Glutamatergic neuron (in vitro differentiated cells): ENCODE data around the gene LAIR2. TPM values are rescaled to one million over a fixed set of nuclear protein-coding genes. Genes with fewer than 3 reads are reported as not detected.

Source experiments
- DNase-seq: peaks from one replicate; pipeline ENCODE4 v3.0.0; 2022
- H3K27ac Mint-ChIP-seq: one replicate; pipeline ENCODE4 v1.8.0; 2020; ENCODE audit warnings: mild to moderate bottlenecking, mixed read lengths, inconsistent platforms; ENCODE audit not compliant: unreplicated experiment
- H3K27me3 Mint-ChIP-seq: one replicate; pipeline ENCODE4 v1.8.0; 2020; ENCODE audit warnings: mild to moderate bottlenecking, moderate library complexity, mixed read lengths, inconsistent platforms; ENCODE audit not compliant: unreplicated experiment
- H3K36me3 Mint-ChIP-seq: one replicate; pipeline ENCODE4 v1.8.0; 2020; ENCODE audit warnings: mild to moderate bottlenecking, mixed read lengths, inconsistent platforms; ENCODE audit not compliant: unreplicated experiment
- H3K4me1 Mint-ChIP-seq: one replicate; pipeline ENCODE4 v1.8.0; 2020; ENCODE audit warnings: mild to moderate bottlenecking, low read depth, mixed read lengths, inconsistent platforms; ENCODE audit not compliant: unreplicated experiment
- H3K4me3 Mint-ChIP-seq: one replicate; pipeline ENCODE4 v1.8.0; 2020; ENCODE audit warnings: mild to moderate bottlenecking, mixed read lengths, inconsistent platforms; ENCODE audit not compliant: unreplicated experiment
- H3K9me3 Mint-ChIP-seq: one replicate; pipeline ENCODE4 v1.8.0; 2020; ENCODE audit warnings: mild to moderate bottlenecking, moderate library complexity, mixed read lengths, inconsistent platforms; ENCODE audit not compliant: unreplicated experiment
- total RNA-seq: library from RNA; stranded (reverse); fragmentation: NEBNext Ultra II Directional; extraction: Animal tissue kit (Norgen Biotek cat#: 25700); gene quantifications from one replicate; pipeline ENCODE4 v1.2.1, GENCODE V29; 2021; ENCODE audit not compliant: unreplicated experiment
- TF ChIP-seq, protein P1 (sequence below): fragments of 200-600 bp; sonication (generic); IDR thresholded peaks from one replicate; pipeline ENCODE4 v1.5.0; 2021; ENCODE audit not compliant: partially characterized antibody, unreplicated experiment

Gene LAIR2
- total RNA-seq, 1 donor from 2014 or later = not detected

DNA sequence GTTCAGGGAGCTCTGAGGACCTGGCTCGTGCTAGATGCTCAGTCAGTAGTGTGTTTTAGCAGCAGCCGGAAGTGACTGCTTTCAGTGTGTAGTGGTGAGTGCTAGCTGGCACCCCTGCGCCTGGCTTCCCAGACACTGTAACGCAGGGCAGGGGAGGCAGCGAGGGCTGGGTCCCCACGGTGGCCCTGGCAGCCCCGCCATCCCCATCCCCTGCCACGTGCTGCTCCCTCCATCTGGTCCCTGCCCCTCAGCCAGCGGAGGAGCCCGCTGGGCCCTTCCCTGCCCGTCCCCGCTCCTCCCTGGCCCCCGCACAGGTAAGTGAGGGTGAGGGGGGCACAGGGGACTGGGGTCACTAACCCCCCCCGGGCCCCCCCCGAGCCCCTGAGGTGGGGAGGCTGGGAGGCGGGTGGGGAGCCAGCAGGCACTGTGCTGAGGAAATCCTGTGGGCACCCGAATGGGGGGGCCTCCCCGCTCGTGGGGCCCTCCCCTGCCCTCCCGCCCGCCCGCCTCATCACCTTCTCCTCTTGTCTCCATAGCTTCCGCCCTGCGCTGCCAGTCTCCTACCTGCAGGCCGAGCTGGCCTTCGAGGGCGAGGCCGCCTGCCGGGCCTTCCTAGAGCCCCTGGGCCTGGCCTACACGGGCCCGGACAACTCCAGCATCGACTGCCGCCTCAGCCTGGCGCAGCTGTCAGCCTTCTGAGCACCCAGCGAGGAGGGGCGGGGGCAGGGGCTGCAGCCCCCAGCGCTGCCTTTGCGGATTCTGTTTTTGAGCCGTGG, 42.2 kb upstream of the LAIR2 start:
- Mint-ChIP-seq H3K4me1 (peaks cover 3% of the 10 kb centered on the region), H3K36me3 (no peaks in the 10 kb centered on the region), H3K4me3 (no peak overlapping the region), H3K27me3 (peaks cover 17% of the 10 kb centered on the region), H3K9me3 (peaks cover 22% of the 10 kb centered on the region), H3K27ac (no peak overlapping the region)
- DNase-seq = no peak
- TF ChIP-seq, protein P1, sequence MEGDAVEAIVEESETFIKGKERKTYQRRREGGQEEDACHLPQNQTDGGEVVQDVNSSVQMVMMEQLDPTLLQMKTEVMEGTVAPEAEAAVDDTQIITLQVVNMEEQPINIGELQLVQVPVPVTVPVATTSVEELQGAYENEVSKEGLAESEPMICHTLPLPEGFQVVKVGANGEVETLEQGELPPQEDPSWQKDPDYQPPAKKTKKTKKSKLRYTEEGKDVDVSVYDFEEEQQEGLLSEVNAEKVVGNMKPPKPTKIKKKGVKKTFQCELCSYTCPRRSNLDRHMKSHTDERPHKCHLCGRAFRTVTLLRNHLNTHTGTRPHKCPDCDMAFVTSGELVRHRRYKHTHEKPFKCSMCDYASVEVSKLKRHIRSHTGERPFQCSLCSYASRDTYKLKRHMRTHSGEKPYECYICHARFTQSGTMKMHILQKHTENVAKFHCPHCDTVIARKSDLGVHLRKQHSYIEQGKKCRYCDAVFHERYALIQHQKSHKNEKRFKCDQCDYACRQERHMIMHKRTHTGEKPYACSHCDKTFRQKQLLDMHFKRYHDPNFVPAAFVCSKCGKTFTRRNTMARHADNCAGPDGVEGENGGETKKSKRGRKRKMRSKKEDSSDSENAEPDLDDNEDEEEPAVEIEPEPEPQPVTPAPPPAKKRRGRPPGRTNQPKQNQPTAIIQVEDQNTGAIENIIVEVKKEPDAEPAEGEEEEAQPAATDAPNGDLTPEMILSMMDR = no peak

DNA sequence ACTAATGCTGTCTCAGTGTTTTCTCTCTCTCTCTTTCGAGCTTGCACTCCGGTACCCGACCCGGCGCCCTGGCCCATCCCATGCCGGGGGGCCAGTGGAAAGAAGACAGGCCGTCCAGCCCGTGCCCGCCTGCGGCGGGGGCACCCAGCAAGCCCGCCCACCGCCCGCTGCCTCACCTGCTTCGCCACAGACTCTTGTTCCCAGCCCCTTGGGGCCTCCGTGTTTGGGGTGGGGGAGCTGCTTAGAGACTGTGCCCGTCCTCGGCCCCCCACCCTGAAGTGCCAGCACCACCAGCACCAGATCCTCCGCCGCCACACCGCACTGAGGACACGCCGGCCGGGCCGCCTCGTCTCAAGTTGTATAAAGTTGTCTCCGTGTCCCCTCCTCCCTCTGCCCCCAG, 41.4 kb upstream of the LAIR2 start:
- peak overlapping the region; percentile 28 for H3K27ac Mint-ChIP-seq
- peaks cover 15% of the 10 kb centered on the region for H3K27me3 Mint-ChIP-seq
- H3K4me1 Mint-ChIP-seq = peaks cover 3% of the 10 kb centered on the region
- no peak for DNase-seq
- H3K4me3 Mint-ChIP-seq = peak overlapping the region; percentile 63
- TF ChIP-seq, protein P1 = no peak
- no peaks in the 10 kb centered on the region for H3K36me3 Mint-ChIP-seq
- peaks cover 22% of the 10 kb centered on the region for H3K9me3 Mint-ChIP-seq

DNA sequence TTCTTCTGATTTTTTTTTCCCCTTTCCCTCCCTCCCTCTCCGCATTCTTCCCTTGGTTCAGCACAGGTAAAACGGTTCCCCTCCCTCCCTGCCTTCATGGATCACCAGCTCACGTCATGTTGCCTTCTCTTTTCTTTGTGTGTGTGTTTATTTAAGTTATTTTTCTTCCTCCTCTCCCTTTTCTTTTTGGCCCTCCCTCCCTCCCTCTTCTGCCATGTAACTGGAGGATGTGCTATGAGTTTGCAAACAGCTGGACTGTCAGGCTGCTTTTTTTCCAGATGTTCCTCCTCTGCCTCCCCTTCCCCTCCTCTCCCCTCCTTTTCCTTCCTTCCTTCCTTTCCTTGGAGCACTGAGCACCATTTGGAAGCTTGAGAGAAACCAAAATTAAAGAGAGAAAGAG, 41.0 kb upstream of the LAIR2 start:
- H3K27ac Mint-ChIP-seq = peak overlapping the region; percentile 48
- peaks cover 14% of the 10 kb centered on the region for H3K27me3 Mint-ChIP-seq
- H3K4me3 Mint-ChIP-seq = peak overlapping the region; percentile 63

DNA sequence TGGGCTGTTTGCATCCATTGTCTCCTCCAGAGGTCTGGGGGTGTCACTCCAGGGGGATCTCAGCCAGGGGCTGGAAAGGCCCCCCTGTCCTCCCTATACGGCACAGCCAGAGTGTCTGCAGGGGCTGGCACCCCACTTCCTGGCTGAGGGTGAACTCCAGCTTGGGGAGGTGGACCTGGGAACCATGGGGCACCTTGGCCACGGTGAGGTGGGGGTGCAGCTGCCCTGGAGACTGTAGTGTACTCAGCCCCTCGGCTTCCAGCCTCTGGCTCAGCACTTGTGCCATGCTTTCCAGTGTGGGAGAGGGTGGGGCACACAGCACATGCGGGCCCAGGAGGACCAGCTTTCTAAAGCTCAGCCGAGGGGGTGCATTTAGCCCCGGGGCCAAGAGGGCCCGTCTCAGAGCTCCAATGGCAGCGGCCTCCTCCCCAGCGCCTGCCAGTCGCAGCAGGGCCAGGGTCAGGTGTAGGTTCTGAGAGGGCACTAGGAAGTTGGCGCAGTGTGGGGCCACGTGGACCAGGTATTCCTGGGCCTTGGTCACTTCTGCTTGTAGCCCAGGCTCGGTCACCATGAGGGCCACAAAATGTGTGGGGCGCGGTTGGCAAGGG, 40.5 kb upstream of the LAIR2 start:
- Mint-ChIP-seq H3K27ac (peak overlapping the region; percentile 48), H3K9me3 (peaks cover 21% of the 10 kb centered on the region), H3K27me3 (peaks cover 14% of the 10 kb centered on the region), H3K4me3 (peak overlapping the region; percentile 63), H3K4me1 (peaks cover 3% of the 10 kb centered on the region), H3K36me3 (no peaks in the 10 kb centered on the region)
- TF ChIP-seq, protein P1 = no peak
- no peak for DNase-seq

More for the DNA sequence above, 41.0 kb upstream of the LAIR2 start:
- peaks cover 21% of the 10 kb centered on the region for H3K9me3 Mint-ChIP-seq
- no peak for DNase-seq
- peaks cover 3% of the 10 kb centered on the region for H3K4me1 Mint-ChIP-seq
- no peaks in the 10 kb centered on the region for H3K36me3 Mint-ChIP-seq
- TF ChIP-seq, protein P1 = no peak
